Measurements from ENCODE around the gene DZIP1L.
"Not testable (repeated sequence)": the region's sequence is repeated elsewhere in the genome, so short reads cannot be mapped to it uniquely, and the experiment has no call there.

The DZIP1L gene

GRCh38 chr3:138114988-138115971 is at the start of gene DZIP1L:
Gene DZIP1L, minus strand, starts transcription at chr3:138115608. Its CDS starts 11,637 bp downstream, at chr3:138103971.
- DNase-seq = peak; percentile 64

GRCh38 chr3:138165061-138165460 is 49.7 kb upstream of the DZIP1L start:
- no peak for DNase-seq

GRCh38 chr3:138157743-138158142 is 42.3 kb upstream of the DZIP1L start:
- no peak for DNase-seq

GRCh38 chr3:138154534-138154933 is 39.1 kb upstream of the DZIP1L start:
- no peak for DNase-seq

GRCh38 chr3:138148503-138148902 is 33.1 kb upstream of the DZIP1L start:
- DNase-seq = no peak

GRCh38 chr3:138142181-138142580 is 26.8 kb upstream of the DZIP1L start:
- DNase-seq = not testable (repeated sequence)

- DNase-seq = no peak
These were observed 25.5 kb upstream of the DZIP1L start for GRCh38 chr3:138140940-138141339.

- DNase-seq = no peak
These were observed 24.3 kb upstream of the DZIP1L start for GRCh38 chr3:138139691-138140090.

GRCh38 chr3:138137861-138138260 is 22.5 kb upstream of the DZIP1L start:
- no peak for DNase-seq

GRCh38 chr3:138136201-138136600 is 20.8 kb upstream of the DZIP1L start:
- DNase-seq = no peak

- no peak for DNase-seq
These were observed 20.4 kb upstream of the DZIP1L start for GRCh38 chr3:138135833-138136194.

- no peak for DNase-seq
These were observed 19.9 kb upstream of the DZIP1L start for GRCh38 chr3:138135146-138135832.

GRCh38 chr3:138132239-138132638 is 16.8 kb upstream of the DZIP1L start, which contains the start of gene A4GNT:
Gene A4GNT, minus strand, starts transcription at chr3:138132390. Its CDS starts 1,134 bp downstream, at chr3:138131256.
- no peak for DNase-seq

- no peak for DNase-seq
These were observed 12.4 kb upstream of the DZIP1L start for GRCh38 chr3:138127636-138128365.

- no peak for DNase-seq
These were observed 10.3 kb upstream of the DZIP1L start for GRCh38 chr3:138125548-138126221.

- DNase-seq = no peak
These were observed 9.4 kb upstream of the DZIP1L start for GRCh38 chr3:138124706-138125355.

GRCh38 chr3:138124188-138124587 is 8.8 kb upstream of the DZIP1L start:
- no peak for DNase-seq

GRCh38 chr3:138119423-138119766 is 4.0 kb upstream of the DZIP1L start:
- DNase-seq = peak in 1 of 2 experiments; percentile 47

- DNase-seq = peak; percentile 46 to 81
These were observed 3.4 kb upstream of the DZIP1L start for GRCh38 chr3:138118612-138119422.

- no peak for DNase-seq
These were observed 933 bp downstream of the DZIP1L start for GRCh38 chr3:138114431-138114918.

- peak; percentile 18 to 29 for DNase-seq
These were observed 2.1 kb downstream of the DZIP1L start for GRCh38 chr3:138113326-138113725.
